Smooth muscle cell of the brain vasculature (primary cell): ENCODE results near the gene CNST.
"Not testable (repeated sequence)": the region's sequence is repeated elsewhere in the genome, so short reads cannot be mapped to it uniquely, and the experiment has no call there.

Source experiments
- DNase-seq: peaks from one replicate; pipeline ENCODE4 v3.0.0-alpha.2; 2012; ENCODE audit warnings: low read depth, low spot score

The CNST gene

GRCh38 chr1:246708166-246708565 is 141.9 kb downstream of the CNST start:
- no peak for DNase-seq

DNA sequence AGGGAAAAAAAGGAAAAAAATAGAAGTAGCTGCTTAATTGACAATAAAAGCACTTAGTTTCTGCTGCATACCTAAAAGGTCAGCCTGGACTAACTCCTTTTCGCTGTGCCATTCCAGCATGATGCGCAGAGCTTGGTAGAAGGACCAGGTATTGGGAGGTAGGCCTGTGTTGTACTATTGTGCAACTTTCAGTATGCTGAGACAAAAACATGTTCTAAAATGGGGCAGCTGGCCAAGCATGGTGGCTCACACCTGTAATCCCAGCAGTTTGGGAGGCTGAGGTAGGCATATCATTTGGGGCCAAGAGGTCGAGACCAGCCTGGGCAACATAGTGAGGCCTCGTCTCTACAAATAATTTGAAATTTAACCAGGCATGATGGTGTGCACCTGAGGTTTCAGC is 142.9 kb downstream of the CNST start:
- no peak for DNase-seq

DNA sequence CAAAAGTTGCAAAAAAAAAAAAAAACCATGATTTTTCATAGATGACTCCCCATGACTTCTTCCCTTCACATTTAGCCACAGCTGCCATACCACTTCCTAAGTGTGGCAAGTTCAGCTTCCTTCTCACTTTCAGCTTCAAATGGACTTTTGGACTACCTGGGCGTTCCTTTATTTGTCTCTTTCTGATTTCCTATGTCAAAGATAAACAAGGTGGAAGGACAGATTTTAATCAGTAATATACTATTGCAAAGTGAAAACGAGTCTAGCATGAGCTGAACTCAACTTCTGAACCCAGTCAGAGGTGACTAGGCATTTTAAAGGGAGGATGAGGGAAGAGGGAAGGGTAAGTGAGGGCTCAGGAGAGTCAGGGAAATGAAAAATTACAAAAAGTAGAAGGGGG is 143.6 kb downstream of the CNST start:
- DNase-seq = no peak

- DNase-seq = no peak
Observed at GRCh38 chr1:246711548-246712003, 145.3 kb downstream of the CNST start.

GRCh38 chr1:246712428-246712827 is 146.2 kb downstream of the CNST start:
- not testable (repeated sequence) for DNase-seq
